A549 (cell line): ENCODE data around the gene IGSF11. TPM values are rescaled to one million over a fixed set of nuclear protein-coding genes. Genes with fewer than 3 reads are reported as not detected.

Source experiments
- ATAC-seq, 2 experiments: fragments of 200-7000 bp in 1 of 2; fragments of >200 bp in 1 of 2; cut with Nextera tagmentation in 1 of 2; cut with Tn5 transposase in 1 of 2; 3 replicates each; pipeline versions ENCODE4 v1.8.0 to v1.9.1; 2018 to 2020; ENCODE audit warnings: mild to moderate bottlenecking in 1 of 2, moderate library complexity in 1 of 2
- CTCF ChIA-PET: fragments of 300-600 bp; sonication (Branson Sonifier 250); formaldehyde crosslinking; extraction: SDS; loops from one replicate; lab custom pipeline; 2021; ENCODE audit warnings: antibody characterized with exemption, inconsistent platforms; lab: Yijun Ruan, JAX
- POLR2A ChIA-PET: fragments of 350-600 bp; formaldehyde crosslinking; extraction: SDS; loops from one replicate; lab custom pipeline; 2021; ENCODE audit warnings: antibody characterized with exemption, inconsistent platforms; lab: Yijun Ruan, JAX
- DNase-seq, 2 experiments: peaks; one replicate each; pipeline versions ENCODE4 v3.0.0 to v3.0.0-alpha.2; 2011 to 2016; ENCODE audit warnings: low read depth in 1 of 2, low spot score in 1 of 2
- FAIRE-seq: peaks from 2 replicates; lab custom pipeline; 2011; peaks lifted over from hg19 to GRCh38; lab: Jason Lieb, UNC
- H3K27ac ChIP-seq, 2 experiments: fragments of >200 bp; sonication (Bioruptor Twin); formaldehyde crosslinking; 3 replicates each; pipeline ENCODE4 v1.5.1; 2016 to 2017
- H3K4me1 ChIP-seq: fragments of >200 bp; sonication (Bioruptor Twin); formaldehyde crosslinking; 3 replicates; pipeline ENCODE4 v1.6.1; 2016
- H3K4me2 ChIP-seq: fragments of >200 bp; sonication (Bioruptor Twin); formaldehyde crosslinking; 3 replicates; pipeline ENCODE4 v1.6.1; 2016
- H3K4me3 ChIP-seq: fragments of >200 bp; sonication (Bioruptor Twin); formaldehyde crosslinking; 3 replicates; pipeline ENCODE4 v1.5.1; 2016
- H3K9me3 ChIP-seq: fragments of >200 bp; sonication (Bioruptor Twin); formaldehyde crosslinking; 3 replicates; pipeline ENCODE4 v1.6.1; 2016
- ATOH8 ChIP-seq: fragments of 250-450 bp; sonication (Bioruptor Pico); IDR thresholded peaks from 2 replicates; pipeline ENCODE4 v1.5.0; 2020; ENCODE audit warnings: low read depth, mild to moderate bottlenecking, moderate library complexity
- BHLHE40 ChIP-seq: IDR thresholded peaks from 2 replicates; pipeline ENCODE4 v1.6.1; 2012; ENCODE audit warnings: low read depth, low read length, inconsistent platforms
- CBX8 ChIP-seq: fragments of 200-600 bp; sonication (generic); IDR thresholded peaks from 2 replicates; pipeline ENCODE4 v1.6.1; 2016
- CHD4 ChIP-seq: fragments of 200-600 bp; sonication (generic); IDR thresholded peaks from 2 replicates; pipeline ENCODE4 v1.6.1; 2016; ENCODE audit warnings: antibody characterized with exemption, mild to moderate bottlenecking, borderline replicate concordance
- CTCF ChIP-seq: fragments of >200 bp; sonication (Bioruptor Twin); formaldehyde crosslinking; IDR thresholded peaks from 3 replicates; pipeline ENCODE4 v1.5.1; 2016
- EHMT2 ChIP-seq: fragments of 200-600 bp; sonication (generic); IDR thresholded peaks from 2 replicates; pipeline ENCODE4 v1.6.1; 2016; ENCODE audit warnings: antibody characterized with exemption, low read depth, mild to moderate bottlenecking, moderate library complexity
- FOSB ChIP-seq: fragments of 250-450 bp; sonication (Bioruptor Pico); IDR thresholded peaks from 2 replicates; pipeline ENCODE4 v1.5.0; 2020; ENCODE audit warnings: mild to moderate bottlenecking, moderate library complexity
- FOSL2 ChIP-seq, 2 experiments: fragments of 450-650 bp in 1 of 2; fragments of >200 bp in 1 of 2; sonication (Bioruptor Twin) in 1 of 2; formaldehyde crosslinking; IDR thresholded peaks; 2 replicates each; pipeline versions ENCODE4 v1.5.0 to v1.6.1; 2016 to 2020; ENCODE audit warnings: mild to moderate bottlenecking in 1 of 2, moderate library complexity in 1 of 2
- FOXS1 ChIP-seq: fragments of 250-450 bp; sonication (Bioruptor Pico); IDR thresholded peaks from 2 replicates; pipeline ENCODE4 v1.5.0; 2020; ENCODE audit warnings: mild to moderate bottlenecking, moderate library complexity
- HDAC2 ChIP-seq: fragments of 200-600 bp; sonication (generic); IDR thresholded peaks from 2 replicates; pipeline ENCODE4 v1.6.1; 2016
- JUN ChIP-seq, 2 experiments: fragments of >200 bp; sonication (Bioruptor Twin); formaldehyde crosslinking; IDR thresholded peaks; 2 replicates in 1 of 2; 3 replicates in 1 of 2; pipeline ENCODE4 v1.6.1; 2016 to 2017
- JUNB ChIP-seq: fragments of >200 bp; sonication (Bioruptor Twin); formaldehyde crosslinking; IDR thresholded peaks from 2 replicates; pipeline ENCODE4 v1.6.1; 2016
- KDM1A ChIP-seq: fragments of 200-600 bp; sonication (generic); IDR thresholded peaks from 2 replicates; pipeline ENCODE4 v1.6.1; 2016; ENCODE audit warnings: low read depth, mild to moderate bottlenecking
- KDM5A ChIP-seq: fragments of 200-600 bp; sonication (generic); IDR thresholded peaks from 2 replicates; pipeline ENCODE4 v1.6.1; 2016; ENCODE audit warnings: antibody characterized with exemption, mild to moderate bottlenecking
- MAFK ChIP-seq: fragments of 450-650 bp; IDR thresholded peaks from 2 replicates; pipeline ENCODE4 v1.6.1; 2014; ENCODE audit not compliant: partially characterized antibody
- MAX ChIP-seq: IDR thresholded peaks from 2 replicates; pipeline ENCODE4 v1.6.1; 2012
- NFE2L2 ChIP-seq: fragments of 150-350 bp; conservative IDR thresholded peaks from 2 replicates; pipeline ENCODE4 v1.6.1; 2014; ENCODE audit warnings: low read length
- PBX3 ChIP-seq: IDR thresholded peaks from 2 replicates; pipeline ENCODE4 v1.6.1; 2012
- POLR2A ChIP-seq: IDR thresholded peaks from 2 replicates; pipeline ENCODE4 v1.6.1; 2012; ENCODE audit warnings: mild to moderate bottlenecking, low read length
- RAD21 ChIP-seq, 2 experiments: fragments of >200 bp in 1 of 2; sonication (Bioruptor Twin) in 1 of 2; formaldehyde crosslinking in 1 of 2; IDR thresholded peaks in 1 of 2; conservative IDR thresholded peaks in 1 of 2; 2 replicates in 1 of 2; 3 replicates in 1 of 2; pipeline ENCODE4 v1.6.1; 2012 to 2018; ENCODE audit warnings: inconsistent platforms in 1 of 2
- REST ChIP-seq: fragments of 200-600 bp; sonication (generic); IDR thresholded peaks from 2 replicates; pipeline ENCODE4 v1.6.1; 2016; ENCODE audit warnings: antibody characterized with exemption, mild to moderate bottlenecking, moderate library complexity
- RFX5 ChIP-seq: fragments of 450-650 bp; IDR thresholded peaks from 2 replicates; pipeline ENCODE4 v1.7.1; 2014; ENCODE audit warnings: antibody characterized with exemption, mild to moderate bottlenecking, moderate library complexity
- RNF2 ChIP-seq: fragments of 200-600 bp; sonication (generic); IDR thresholded peaks from 2 replicates; pipeline ENCODE4 v1.6.1; 2016; ENCODE audit warnings: low read depth, mild to moderate bottlenecking, antibody characterized with exemption, moderate library complexity, borderline replicate concordance
- SMC3 ChIP-seq: fragments of >200 bp; sonication (Bioruptor Twin); formaldehyde crosslinking; IDR thresholded peaks from 3 replicates; pipeline ENCODE4 v1.6.1; 2018; ENCODE audit warnings: inconsistent platforms
- SREBF2 ChIP-seq: fragments of 450-650 bp; IDR thresholded peaks from 2 replicates; pipeline ENCODE4 v1.6.1; 2014; ENCODE audit warnings: mild to moderate bottlenecking, moderate library complexity
- TFCP2L1 ChIP-seq: fragments of 250-450 bp; sonication (Bioruptor Pico); IDR thresholded peaks from 2 replicates; pipeline ENCODE4 v1.5.0; 2021; ENCODE audit warnings: mild to moderate bottlenecking
- USF2 ChIP-seq: fragments of 450-650 bp; IDR thresholded peaks from 2 replicates; pipeline ENCODE4 v1.6.1; 2014; ENCODE audit warnings: antibody characterized with exemption
- ZNF302 ChIP-seq: fragments of 250-450 bp; sonication (Bioruptor Pico); IDR thresholded peaks from 2 replicates; pipeline ENCODE4 v1.9.0; 2021; ENCODE audit warnings: inconsistent platforms, mild to moderate bottlenecking, moderate library complexity
- WGBS: methylation state at CpG from one replicate; pipeline ENCODE4 v1.1.6; 2017; ENCODE audit errors: missing lambda C conversion rate; 5-methylcytosine and 5-hydroxymethylcytosine counted together
- polyA minus RNA-seq: library from RNA; depleted of rRNA, polyadenylated mRNA; stranded (reverse); fragments of >200 nt; gene quantifications from 2 replicates; pipeline ENCODE4 v1.2.3, GENCODE V29; 2011; rRNA and poly(A)+ RNA removed
- polyA plus RNA-seq, 4 experiments: library from polyadenylated mRNA; depleted of rRNA in 3 of 4; stranded (reverse); fragments of >200 nt; fragmentation: RNase III in 1 of 4; extraction: RNeasy Plus Mini Kit Qiagen cat#74134 plus additional on column Dnase treatment in 1 of 4; gene quantifications; 2 replicates in 3 of 4; 3 replicates in 1 of 4; pipeline ENCODE4 v1.2.3, GENCODE V29; 2011 to 2017

IGSF11 gene
- polyA plus RNA-seq (2011; rRNA removed) (21.7 and 22.2 TPM in 2 replicates), polyA plus RNA-seq (2017; fragmentation: RNase III; extraction: RNeasy Plus Mini Kit Qiagen cat#74134 plus additional on column Dnase treatment) (5.0 to 5.2 TPM (median 5.1 TPM) in 3 replicates), polyA minus RNA-seq (43.8 and 54.6 TPM in 2 replicates)
- polyA plus RNA-seq (2012; cell fraction: cytosol; rRNA removed): 10.8 and 16.7 TPM in 2 replicates
- polyA plus RNA-seq (2012; cell fraction: nucleus; rRNA removed): 18.7 and 18.8 TPM in 2 replicates

GRCh38 chr3:119034256-119035013 is at the start of gene IGSF11:
Gene IGSF11 (minus strand): TSS chr3:119034846. CDS start chr3:119034582, 264 bp downstream.
- ATAC-seq: peak; percentile 93 to 97
- Histone ChIP-seq H3K4me2 (peak within 1 kb of the TSS; percentile 85), H3K4me3 (peak within 1 kb of the TSS; percentile 73), H3K4me1 (peaks cover 12% of the 10 kb centered on the region; the same call in 1 of the 3 replicates), H3K9me3 (no peaks in the 10 kb centered on the region), H3K27ac (peak within 1 kb of the TSS; percentile 65 to 73)
- no peak for FAIRE-seq
- peak; percentile 75 to 82 for DNase-seq
- WGBS: 5% methylated on average over 18 of the region's 80 CpGs
- ChIA-PET CTCF (interaction anchor here (0.8 to 6.3 kb wide), 35 partner anchors 10 to 206 kb away, joined by 3 to 207 read pairs (median 4); partner anchors contain the start of gene B4GALT4), POLR2A (interaction anchor here (0.5 to 2.0 kb wide), 2 partner anchors 156 to 206 kb away, joined by 3 to 18 read pairs; partner anchors contain the start of gene B4GALT4)
- peak; percentile 83 for TF ChIP-seq CTCF
- no peak for TF ChIP-seq RFX5
- TF ChIP-seq JUN (IDR thresholded peaks at IDR 0.05): peak in 1 of 2 experiments; percentile 41; a peak in 1 of 5 replicates
- peak; percentile 50; the same call in 1 of the 2 replicates for TF ChIP-seq MAX
- TF ChIP-seq EHMT2: no peak
- TF ChIP-seq KDM5A: no peak
- peak; percentile 92 for TF ChIP-seq SMC3
- TF ChIP-seq POLR2A: peak; percentile 56
- peak; percentile 36 for TF ChIP-seq CBX8
- 0 out of 2 replicates have a peak, but pooled peaks have one; percentile 29 for TF ChIP-seq RNF2
- TF ChIP-seq RAD21 (conservative IDR thresholded peaks at IDR 0.05 in 1 of 2, IDR thresholded peaks at IDR 0.05 in 1 of 2): peak; percentile 29 to 79; a peak in 4 of 5 replicates
- no peak for TF ChIP-seq SREBF2
- no peak for TF ChIP-seq JUNB

- Histone ChIP-seq H3K4me3 (no peak overlapping the region), H3K4me2 (no peak overlapping the region), H3K9me3 (peaks cover 3% of the 10 kb centered on the region; the same call in 1 of the 3 replicates), H3K4me1 (peaks cover 18% of the 10 kb centered on the region), H3K27ac (no peak overlapping the region)
- FAIRE-seq: no peak
- CTCF ChIA-PET: interaction anchor here (1.5 to 3.8 kb wide), 2 partner anchors 15 to 195 kb away, joined by 3 to 15 read pairs; no protein-coding TSS in a partner anchor
- POLR2A ChIA-PET: no interaction called here
- no peak for DNase-seq
- WGBS: 86% methylated on average over 1 of the region's 1 CpG
- no peak for ATAC-seq
- no peak for TF ChIP-seq RAD21 (conservative IDR thresholded peaks at IDR 0.05 in 1 of 2, IDR thresholded peaks at IDR 0.05 in 1 of 2)
- no peak for TF ChIP-seq NFE2L2
- no peak for TF ChIP-seq FOXS1
- no peak for TF ChIP-seq MAFK
- TF ChIP-seq TFCP2L1 (CRISPR knock-in tag): no peak
- TF ChIP-seq CHD4: no peak
- no peak for TF ChIP-seq FOSL2 (IDR thresholded peaks at IDR 0.05)
- TF ChIP-seq FOSL2 (CRISPR knock-in tag; IDR thresholded peaks at IDR 0.05): no peak
- TF ChIP-seq PBX3: no peak
- no peak for TF ChIP-seq HDAC2
- TF ChIP-seq FOSB (CRISPR knock-in tag): no peak
- no peak for TF ChIP-seq ZNF302 (CRISPR knock-in tag)
- no peak for TF ChIP-seq KDM1A
- TF ChIP-seq REST: no peak
- no peak for TF ChIP-seq ATOH8 (CRISPR knock-in tag)
- no peak for TF ChIP-seq USF2
- no peak for TF ChIP-seq KDM5A
- TF ChIP-seq BHLHE40: no peak
These were observed 45.7 kb upstream of the IGSF11 start for GRCh38 chr3:119080364-119080763.
